Measurements from ENCODE around the gene PCGF1. TPM values are rescaled to one million over a fixed set of nuclear protein-coding genes. Genes with fewer than 3 reads are reported as not detected.

The PCGF1 gene
- total and polyA plus RNA-seq, 9 of the 15 experiments (the other 6 are each of a cell fraction or from before 2014, with no cell fraction given) = 20.3 to 45.7 (median 29.3) TPM

- WGBS (ENCODE audit: insufficient coverage, low coverage, missing lambda C conversion rate) = 88% methylated on average over 44 of the region's 82 CpGs
- H3K9me3 ChIP-seq (replicated peaks; ENCODE audit: control insufficient read depth, insufficient read depth, low read depth, low read length) = no peaks in the 10 kb centered on the region
- POLR2A ChIA-PET = interaction anchor here (0.5 kb wide), 1 partner anchor 49 kb away, joined by 3 read pairs; no protein-coding TSS in a partner anchor
- DNase-seq (ENCODE audit: extremely low read depth in 1 of 4, low spot score in 3 of 4) (no peak), ATAC-seq (no peak), FAIRE-seq (no peak)
- H3K79me2 ChIP-seq (ENCODE audit: control insufficient read depth, insufficient read depth, low read length) = no peaks in the 10 kb centered on the region
- no peak for TF ChIP-seq ELF4 (CRISPR knock-in tag; IDR thresholded peaks at IDR 0.05)
- TF ChIP-seq POLR2AphosphoS2 (IDR thresholded peaks at IDR 0.05; ENCODE audit: low read length) = no peak
- no peak for TF ChIP-seq WHSC1 (IDR thresholded peaks at IDR 0.05; ENCODE audit: low read length)
- no peak for TF ChIP-seq ZNF165 (CRISPR knock-in tag; IDR thresholded peaks at IDR 0.05; ENCODE audit: borderline replicate concordance)
- TF ChIP-seq SRSF7 (optimal IDR thresholded peaks at IDR 0.05; ENCODE audit: low read depth, low read length) = no peak
- TF ChIP-seq, protein P1, sequence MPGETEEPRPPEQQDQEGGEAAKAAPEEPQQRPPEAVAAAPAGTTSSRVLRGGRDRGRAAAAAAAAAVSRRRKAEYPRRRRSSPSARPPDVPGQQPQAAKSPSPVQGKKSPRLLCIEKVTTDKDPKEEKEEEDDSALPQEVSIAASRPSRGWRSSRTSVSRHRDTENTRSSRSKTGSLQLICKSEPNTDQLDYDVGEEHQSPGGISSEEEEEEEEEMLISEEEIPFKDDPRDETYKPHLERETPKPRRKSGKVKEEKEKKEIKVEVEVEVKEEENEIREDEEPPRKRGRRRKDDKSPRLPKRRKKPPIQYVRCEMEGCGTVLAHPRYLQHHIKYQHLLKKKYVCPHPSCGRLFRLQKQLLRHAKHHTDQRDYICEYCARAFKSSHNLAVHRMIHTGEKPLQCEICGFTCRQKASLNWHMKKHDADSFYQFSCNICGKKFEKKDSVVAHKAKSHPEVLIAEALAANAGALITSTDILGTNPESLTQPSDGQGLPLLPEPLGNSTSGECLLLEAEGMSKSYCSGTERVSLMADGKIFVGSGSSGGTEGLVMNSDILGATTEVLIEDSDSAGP (CRISPR knock-in tag; IDR thresholded peaks at IDR 0.05) = no peak
- TF ChIP-seq FOXJ2 (tag; IDR thresholded peaks at IDR 0.05) = no peak
- TF ChIP-seq ZNF24 (IDR thresholded peaks at IDR 0.05) = no peak
- no peak for TF ChIP-seq SP1 (CRISPR knock-in tag; IDR thresholded peaks at IDR 0.05)
- TF ChIP-seq SRSF3 (IDR thresholded peaks at IDR 0.05; ENCODE audit: insufficient read depth, low read length) = no peak
- TF ChIP-seq RAD51 (IDR thresholded peaks at IDR 0.05; ENCODE audit: borderline replicate concordance, low read depth) = no peak
- TF ChIP-seq MTA1 (IDR thresholded peaks at IDR 0.05; ENCODE audit: borderline replicate concordance) = no peak
- no peak for TF ChIP-seq NKRF (IDR thresholded peaks at IDR 0.05; ENCODE audit: borderline replicate concordance)
- TF ChIP-seq GTF2A2 (tag; IDR thresholded peaks at IDR 0.05) = no peak
- TF ChIP-seq ZC3H4 (CRISPR knock-in tag; IDR thresholded peaks at IDR 0.05; ENCODE audit: borderline replicate concordance) = no peak
- no peak for TF ChIP-seq ZNF76 (CRISPR knock-in tag; IDR thresholded peaks at IDR 0.05; ENCODE audit: borderline replicate concordance)
- TF ChIP-seq NCOA1 (IDR thresholded peaks at IDR 0.05; ENCODE audit: low read depth) = no peak
- H3K9ac ChIP-seq (ENCODE audit: insufficient read depth in 1 of 2, low read depth in 2 of 2, low read length in 2 of 2) = no peak within 1 kb of the TSS
- no TSS peak for BruUV-seq (replicated peaks)
- no peak within 1 kb of the TSS for H3K27ac ChIP-seq (ENCODE audit: extremely low read depth, low read depth, low read length)
- H4K20me1 ChIP-seq (replicated peaks; ENCODE audit: control insufficient read depth, insufficient read depth, low read length) = no peaks in the 10 kb centered on the region
- CTCF ChIA-PET (ENCODE audit: low intra/inter-chr PET ratio) = no interaction called here
- H3K4me1 ChIP-seq (replicated peaks in 1 of 2; ENCODE audit: control insufficient read depth in 2 of 2, insufficient read depth in 2 of 2, low read length in 2 of 2) = peaks cover 4 to 26% of the 10 kb centered on the region in 2 experiments; a peak in 4 of 5 replicates
- no peak within 1 kb of the TSS for H3K4me3 ChIP-seq
- intact Hi-C loops (cut with micrococcal nuclease) (no loop called here), in situ Hi-C loops (cut with MboI) (no loop called here)
- no peaks in the 10 kb centered on the region for H3K27me3 ChIP-seq (ENCODE audit: control insufficient read depth in 2 of 2, insufficient read depth in 2 of 2, low read length in 2 of 2)
- H2AFZ ChIP-seq (ENCODE audit: low read depth, low read length) = no peak within 1 kb of the TSS
- no peak within 1 kb of the TSS for H3K4me2 ChIP-seq (ENCODE audit: insufficient read depth, low read length)
- H3K9me1 ChIP-seq (ENCODE audit: control insufficient read depth, insufficient read depth, low read length) = no peaks in the 10 kb centered on the region
- no peaks in the 10 kb centered on the region for H3K36me3 ChIP-seq (ENCODE audit: control insufficient read depth, insufficient read depth, low read length)
These were observed 7.1 kb upstream of the PCGF1 start, which contains the start of gene TLX2 for GRCh38 chr2:74514368-74515270. TLX2 (plus strand) TSS chr2:74514450; CDS start chr2:74514807, 357 bp downstream.

Data from K562 (cell line).